Lower leg skin (tissue), 3 donors: Measurements from ENCODE around the gene GABRG3.

Experiments used
- CTCF ChIP-seq, 3 donors: fragments of 450-650 bp; IDR thresholded peaks; one replicate each; pipeline ENCODE4 v1.5.1; 2016; ENCODE audit warnings: antibody characterized with exemption in 3 of 3, mild to moderate bottlenecking in 3 of 3, moderate library complexity in 2 of 3
- POLR2A ChIP-seq, 2 donors: fragments of 450-650 bp; IDR thresholded peaks; one replicate each; pipeline ENCODE4 v1.6.1; 2016 to 2017; ENCODE audit warnings: antibody characterized with exemption in 2 of 2, mild to moderate bottlenecking in 1 of 2, moderate library complexity in 1 of 2

GRCh38 chr15:27183201-27183600, 212.2 kb downstream of the GABRG3 start:
- TF ChIP-seq CTCF (IDR thresholded peaks at IDR 0.05) (no peak), POLR2A (IDR thresholded peaks at IDR 0.05) (no peak)
